Neural progenitor cell (in vitro differentiated cells): ENCODE data around the gene WDR93. TPM values are rescaled to one million over a fixed set of nuclear protein-coding genes. Genes with fewer than 3 reads are reported as not detected.

Source experiments
- DNase-seq: peaks from one replicate; pipeline ENCODE4 v3.0.0-alpha.2; 2016; ENCODE audit warnings: low spot score
- H2AFZ ChIP-seq: fragments of 200-600 bp; sonication (generic); replicated peaks from 2 replicates; pipeline ENCODE4 v1.6.1; 2016; ENCODE audit warnings: antibody characterized with exemption
- H3F3A ChIP-seq: fragments of 200-600 bp; sonication (generic); 2 replicates; pipeline ENCODE4 v1.6.1; 2016; ENCODE audit warnings: antibody characterized with exemption, low read depth
- H3K27ac ChIP-seq: fragments of 200-600 bp; sonication (generic); 2 replicates; pipeline ENCODE4 v1.5.1; 2016; ENCODE audit warnings: mild to moderate bottlenecking
- H3K27me3 ChIP-seq: fragments of 200-600 bp; sonication (generic); 2 replicates; pipeline ENCODE4 v1.6.1; 2016; ENCODE audit warnings: mild to moderate bottlenecking, moderate library complexity
- H3K36me3 ChIP-seq: fragments of 200-600 bp; sonication (generic); 2 replicates; pipeline ENCODE4 v1.5.1; 2016
- H3K4me1 ChIP-seq: fragments of 200-600 bp; sonication (generic); 2 replicates; pipeline ENCODE4 v1.6.1; 2016; ENCODE audit warnings: mixed run types
- H3K4me2 ChIP-seq: fragments of 200-600 bp; sonication (generic); 2 replicates; pipeline ENCODE4 v1.6.1; 2016
- H3K4me3 ChIP-seq: fragments of 200-600 bp; sonication (generic); 2 replicates; pipeline ENCODE4 v1.5.1; 2016
- H3K79me2 ChIP-seq: fragments of 200-600 bp; sonication (generic); 2 replicates; pipeline ENCODE4 v1.6.1; 2016; ENCODE audit warnings: low read depth
- H3K9ac ChIP-seq: fragments of 200-600 bp; sonication (generic); 2 replicates; pipeline ENCODE4 v1.6.1; 2016
- H3K9me3 ChIP-seq: fragments of 200-600 bp; sonication (generic); 2 replicates; pipeline ENCODE4 v1.5.1; 2016; ENCODE audit warnings: low read depth
- H4K20me1 ChIP-seq: fragments of 200-600 bp; sonication (generic); 2 replicates; pipeline ENCODE4 v1.6.1; 2016; ENCODE audit warnings: low read depth
- H3K27ac Mint-ChIP-seq: 3 replicates; pipeline ENCODE4 v1.8.0; 2021; ENCODE audit warnings: mixed read lengths
- H3K27me3 Mint-ChIP-seq: 2 replicates; pipeline ENCODE4 v1.8.0; 2022; ENCODE audit warnings: low read depth, mild to moderate bottlenecking, inconsistent platforms, moderate library complexity, mixed read lengths; ENCODE audit not compliant: insufficient read depth
- H3K36me3 Mint-ChIP-seq: 3 replicates; pipeline ENCODE4 v1.8.0; 2021; ENCODE audit warnings: mixed read lengths
- H3K4me1 Mint-ChIP-seq: 3 replicates; pipeline ENCODE4 v1.8.0; 2021; ENCODE audit warnings: mixed read lengths
- H3K4me3 Mint-ChIP-seq: 3 replicates; pipeline ENCODE4 v1.8.0; 2021; ENCODE audit warnings: mild to moderate bottlenecking, moderate library complexity, mixed read lengths
- H3K9me3 Mint-ChIP-seq: 3 replicates; pipeline ENCODE4 v1.8.0; 2020; ENCODE audit warnings: mixed read lengths
- EZH2 ChIP-seq: fragments of 200-600 bp; sonication (generic); IDR thresholded peaks from 2 replicates; pipeline ENCODE4 v1.6.1; 2017; ENCODE audit warnings: antibody characterized with exemption, mild to moderate bottlenecking, moderate library complexity
- EZH2phosphoT487 ChIP-seq: fragments of 200-600 bp; sonication (generic); IDR thresholded peaks from 2 replicates; pipeline ENCODE4 v1.6.1; 2017; ENCODE audit warnings: antibody characterized with exemption
- total RNA-seq: library from RNA; depleted of rRNA; stranded (reverse); fragments of >200 nt; gene quantifications from 2 replicates; pipeline ENCODE4 v1.2.3, GENCODE V29; 2015; ENCODE audit warnings: low replicate concordance
- TF ChIP-seq, protein P1 (sequence below): fragments of 200-600 bp; sonication (generic); IDR thresholded peaks from 2 replicates; pipeline ENCODE4 v1.5.1; 2017; ENCODE audit warnings: antibody characterized with exemption, mild to moderate bottlenecking

WDR93 gene
- total RNA-seq, 1 donor from 2014 or later: 0.51 TPM

DNA sequence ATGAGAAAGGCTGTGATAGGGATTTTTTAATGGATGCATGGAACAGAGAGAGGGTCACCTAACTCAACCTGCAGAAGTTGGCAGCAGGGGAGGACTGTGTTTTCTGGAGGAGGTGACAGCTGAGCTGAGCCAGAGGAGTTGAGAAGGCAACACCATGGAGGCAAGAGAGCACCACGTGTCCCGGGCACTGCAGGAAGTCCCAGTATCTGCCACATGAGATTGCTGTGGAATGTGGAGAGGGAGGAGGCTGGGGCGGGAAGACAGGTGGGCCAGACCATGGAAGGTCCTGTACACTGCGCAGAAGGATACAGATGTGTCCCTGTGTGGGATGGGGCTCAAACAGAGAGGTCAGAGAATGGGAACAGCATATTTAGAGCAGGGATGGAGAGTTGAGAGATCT is 45.2 kb downstream of the WDR93 start:
- no peak overlapping the region for H3K27ac Mint-ChIP-seq
- Histone ChIP-seq H3K4me3 (no peak overlapping the region), H3F3A (no peaks in the 10 kb centered on the region), H3K9me3 (no peaks in the 10 kb centered on the region), H3K36me3 (no peaks in the 10 kb centered on the region), H2AFZ (no peak overlapping the region), H3K27me3 (no peaks in the 10 kb centered on the region), H3K9ac (no peak overlapping the region), H3K4me2 (no peak overlapping the region), H3K79me2 (no peaks in the 10 kb centered on the region), H3K4me1 (no peaks in the 10 kb centered on the region), H3K27ac (no peak overlapping the region), H4K20me1 (no peaks in the 10 kb centered on the region)
- peaks cover 18% of the 10 kb centered on the region for H3K27me3 Mint-ChIP-seq
- H3K9me3 Mint-ChIP-seq: no peaks in the 10 kb centered on the region
- peaks cover 3% of the 10 kb centered on the region for H3K4me1 Mint-ChIP-seq
- DNase-seq: no peak
- no peaks in the 10 kb centered on the region for H3K36me3 Mint-ChIP-seq
- no peak for TF ChIP-seq EZH2
- TF ChIP-seq, protein P1, sequence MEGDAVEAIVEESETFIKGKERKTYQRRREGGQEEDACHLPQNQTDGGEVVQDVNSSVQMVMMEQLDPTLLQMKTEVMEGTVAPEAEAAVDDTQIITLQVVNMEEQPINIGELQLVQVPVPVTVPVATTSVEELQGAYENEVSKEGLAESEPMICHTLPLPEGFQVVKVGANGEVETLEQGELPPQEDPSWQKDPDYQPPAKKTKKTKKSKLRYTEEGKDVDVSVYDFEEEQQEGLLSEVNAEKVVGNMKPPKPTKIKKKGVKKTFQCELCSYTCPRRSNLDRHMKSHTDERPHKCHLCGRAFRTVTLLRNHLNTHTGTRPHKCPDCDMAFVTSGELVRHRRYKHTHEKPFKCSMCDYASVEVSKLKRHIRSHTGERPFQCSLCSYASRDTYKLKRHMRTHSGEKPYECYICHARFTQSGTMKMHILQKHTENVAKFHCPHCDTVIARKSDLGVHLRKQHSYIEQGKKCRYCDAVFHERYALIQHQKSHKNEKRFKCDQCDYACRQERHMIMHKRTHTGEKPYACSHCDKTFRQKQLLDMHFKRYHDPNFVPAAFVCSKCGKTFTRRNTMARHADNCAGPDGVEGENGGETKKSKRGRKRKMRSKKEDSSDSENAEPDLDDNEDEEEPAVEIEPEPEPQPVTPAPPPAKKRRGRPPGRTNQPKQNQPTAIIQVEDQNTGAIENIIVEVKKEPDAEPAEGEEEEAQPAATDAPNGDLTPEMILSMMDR: no peak
- TF ChIP-seq EZH2phosphoT487: no peak
- H3K4me3 Mint-ChIP-seq: peak overlapping the region; percentile 27

DNA sequence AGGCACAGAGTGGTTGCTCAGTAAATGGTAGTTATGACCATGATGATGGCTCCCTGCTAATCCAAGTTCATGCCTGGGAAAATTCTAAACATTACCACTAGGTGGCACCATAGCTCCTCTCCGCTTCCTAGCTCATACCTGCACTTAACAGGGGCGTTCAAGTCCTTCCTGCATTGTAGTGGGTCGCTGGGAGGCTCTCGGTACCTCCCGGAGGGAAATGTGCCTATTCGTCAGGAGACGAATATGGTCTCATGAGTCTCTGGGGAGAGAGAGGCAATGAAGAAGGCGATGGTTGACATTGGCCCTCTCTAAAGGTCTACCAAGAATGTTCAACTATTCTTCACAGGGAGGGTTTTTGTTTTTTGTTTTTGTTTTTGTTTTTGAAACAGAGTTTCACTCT is 49.5 kb downstream of the WDR93 start:
- H3K4me3 Mint-ChIP-seq: no peak overlapping the region
- TF ChIP-seq, protein P1: peak; percentile 88
- no peak for TF ChIP-seq EZH2
- Histone ChIP-seq H3K9ac (no peak overlapping the region), H3K9me3 (no peaks in the 10 kb centered on the region), H3K4me1 (no peaks in the 10 kb centered on the region), H3F3A (no peaks in the 10 kb centered on the region), H3K4me2 (no peak overlapping the region), H2AFZ (no peak overlapping the region), H3K27me3 (peaks cover 14% of the 10 kb centered on the region), H3K4me3 (no peak overlapping the region), H3K27ac (no peak overlapping the region), H3K79me2 (no peaks in the 10 kb centered on the region), H3K36me3 (no peaks in the 10 kb centered on the region), H4K20me1 (no peaks in the 10 kb centered on the region)
- H3K36me3 Mint-ChIP-seq: no peaks in the 10 kb centered on the region
- no peaks in the 10 kb centered on the region for H3K9me3 Mint-ChIP-seq
- DNase-seq: peak; percentile 68
- no peak overlapping the region for H3K27ac Mint-ChIP-seq
- H3K27me3 Mint-ChIP-seq: peaks cover 18% of the 10 kb centered on the region
- H3K4me1 Mint-ChIP-seq: peaks cover 3% of the 10 kb centered on the region

DNA sequence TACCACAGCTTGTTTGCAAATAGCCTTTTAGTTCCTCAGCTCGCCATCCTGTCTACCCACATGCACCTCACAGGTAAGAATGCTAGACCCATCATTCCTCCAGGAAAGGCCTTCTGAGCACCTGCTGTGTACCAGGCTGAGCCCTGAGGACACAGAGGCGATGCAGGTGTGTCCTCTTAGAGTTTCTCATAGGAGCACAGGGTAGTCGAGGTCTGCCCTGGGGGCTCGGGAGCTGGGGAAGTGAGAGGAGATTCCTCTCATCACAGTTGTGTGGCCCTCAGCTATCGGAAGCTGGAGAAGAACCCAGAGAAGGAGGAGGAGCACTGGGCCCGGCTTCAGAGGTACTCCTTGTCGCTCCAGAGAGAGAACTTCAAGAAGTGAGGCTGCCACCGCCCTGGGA is 52.4 kb downstream of the WDR93 start:
- H3K9me3 ChIP-seq: no peaks in the 10 kb centered on the region

More for the DNA sequence above, 52.4 kb downstream of the WDR93 start:
- Mint-ChIP-seq H3K27me3 (peaks cover 14% of the 10 kb centered on the region), H3K4me3 (no peak overlapping the region), H3K27ac (no peak overlapping the region), H3K36me3 (no peaks in the 10 kb centered on the region), H3K4me1 (no peaks in the 10 kb centered on the region), H3K9me3 (no peaks in the 10 kb centered on the region)
- Histone ChIP-seq H3K36me3 (no peaks in the 10 kb centered on the region), H3K4me1 (no peaks in the 10 kb centered on the region), H3K4me3 (no peak overlapping the region), H3F3A (peaks cover 4% of the 10 kb centered on the region), H3K4me2 (no peak overlapping the region), H4K20me1 (peaks cover 4% of the 10 kb centered on the region), H3K79me2 (no peaks in the 10 kb centered on the region), H3K9ac (no peak overlapping the region), H2AFZ (no peak overlapping the region), H3K27me3 (peaks cover 43% of the 10 kb centered on the region), H3K27ac (no peak overlapping the region)
- no peak for TF ChIP-seq EZH2phosphoT487
- TF ChIP-seq, protein P1: no peak
- TF ChIP-seq EZH2: no peak
- no peak for DNase-seq
